ENCODE results near the gene MAFG. TPM values are rescaled to one million over a fixed set of nuclear protein-coding genes. Genes with fewer than 3 reads are reported as not detected.

MAFG gene
- total and polyA plus RNA-seq, 9 of the 15 experiments (the other 6 are each of a cell fraction or from before 2014, with no cell fraction given), result 1.1 to 58.1 (median 24.9) TPM

DNA sequence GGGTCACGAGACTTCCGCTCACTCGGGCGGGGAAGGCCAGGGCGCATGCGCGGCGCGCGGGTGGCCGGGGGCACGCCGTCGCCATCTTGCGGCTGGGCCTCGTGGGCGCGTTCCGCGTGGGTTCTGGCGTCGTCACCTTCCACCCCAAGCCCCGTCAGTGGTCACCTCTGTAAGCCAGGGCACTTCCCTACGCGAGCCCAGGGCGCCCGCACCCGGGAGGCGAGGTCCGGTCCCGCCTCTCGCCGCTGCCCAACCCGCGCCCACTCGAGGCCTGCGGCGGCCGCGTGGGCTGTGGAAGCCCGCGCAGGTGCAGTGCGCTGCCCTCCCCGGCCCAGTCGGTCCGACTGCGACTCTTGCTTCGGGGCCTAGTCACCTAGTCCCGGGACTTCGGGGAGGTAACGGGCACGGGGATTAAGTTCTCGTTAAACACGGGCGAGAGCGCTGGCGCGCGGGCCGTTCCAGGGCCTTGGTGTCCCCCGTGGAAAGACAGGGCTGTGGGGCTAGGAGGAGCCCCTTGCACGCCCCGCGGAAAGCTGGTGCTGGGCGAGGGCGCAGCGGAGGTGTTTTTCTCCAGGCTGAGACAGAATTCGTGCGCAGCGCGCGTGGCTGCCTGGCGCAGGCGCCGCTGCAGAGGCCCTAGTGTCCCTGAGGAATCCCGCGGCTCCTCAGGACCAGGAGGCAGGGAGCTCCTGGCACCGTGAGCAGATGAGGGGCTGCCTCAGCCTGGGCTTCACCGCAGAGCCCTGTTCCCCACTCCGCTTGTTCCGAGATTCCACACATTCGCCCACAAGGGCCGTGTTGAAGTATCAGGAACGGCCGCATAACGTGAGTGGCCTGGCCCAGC lies 55.9 kb downstream of the MAFG start (continued):
- TF ChIP-seq NCOR1 (IDR thresholded peaks at IDR 0.05) (no peak), ZBTB8A (IDR thresholded peaks at IDR 0.05; ENCODE audit: partially characterized antibody) (no peak), POLR2G (IDR thresholded peaks at IDR 0.05; ENCODE audit: low read depth, low read length) (peak; percentile 91), MXI1 (IDR thresholded peaks at IDR 0.05; ENCODE audit: low read depth, low read length) (no peak), ZNF717 (CRISPR knock-in tag; IDR thresholded peaks at IDR 0.05) (no peak), SRSF9 (IDR thresholded peaks at IDR 0.05; ENCODE audit: borderline replicate concordance, low read depth, low read length) (no peak), NR1H2 (CRISPR knock-in tag; IDR thresholded peaks at IDR 0.05) (peak; percentile 83; the same call in 1 of the 2 replicates)
- TF ChIP-seq, protein P1, sequence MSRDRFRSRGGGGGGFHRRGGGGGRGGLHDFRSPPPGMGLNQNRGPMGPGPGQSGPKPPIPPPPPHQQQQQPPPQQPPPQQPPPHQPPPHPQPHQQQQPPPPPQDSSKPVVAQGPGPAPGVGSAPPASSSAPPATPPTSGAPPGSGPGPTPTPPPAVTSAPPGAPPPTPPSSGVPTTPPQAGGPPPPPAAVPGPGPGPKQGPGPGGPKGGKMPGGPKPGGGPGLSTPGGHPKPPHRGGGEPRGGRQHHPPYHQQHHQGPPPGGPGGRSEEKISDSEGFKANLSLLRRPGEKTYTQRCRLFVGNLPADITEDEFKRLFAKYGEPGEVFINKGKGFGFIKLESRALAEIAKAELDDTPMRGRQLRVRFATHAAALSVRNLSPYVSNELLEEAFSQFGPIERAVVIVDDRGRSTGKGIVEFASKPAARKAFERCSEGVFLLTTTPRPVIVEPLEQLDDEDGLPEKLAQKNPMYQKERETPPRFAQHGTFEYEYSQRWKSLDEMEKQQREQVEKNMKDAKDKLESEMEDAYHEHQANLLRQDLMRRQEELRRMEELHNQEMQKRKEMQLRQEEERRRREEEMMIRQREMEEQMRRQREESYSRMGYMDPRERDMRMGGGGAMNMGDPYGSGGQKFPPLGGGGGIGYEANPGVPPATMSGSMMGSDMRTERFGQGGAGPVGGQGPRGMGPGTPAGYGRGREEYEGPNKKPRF (IDR thresholded peaks at IDR 0.05; ENCODE audit: low read depth, low read length), result no peak
- TF ChIP-seq, protein P2, sequence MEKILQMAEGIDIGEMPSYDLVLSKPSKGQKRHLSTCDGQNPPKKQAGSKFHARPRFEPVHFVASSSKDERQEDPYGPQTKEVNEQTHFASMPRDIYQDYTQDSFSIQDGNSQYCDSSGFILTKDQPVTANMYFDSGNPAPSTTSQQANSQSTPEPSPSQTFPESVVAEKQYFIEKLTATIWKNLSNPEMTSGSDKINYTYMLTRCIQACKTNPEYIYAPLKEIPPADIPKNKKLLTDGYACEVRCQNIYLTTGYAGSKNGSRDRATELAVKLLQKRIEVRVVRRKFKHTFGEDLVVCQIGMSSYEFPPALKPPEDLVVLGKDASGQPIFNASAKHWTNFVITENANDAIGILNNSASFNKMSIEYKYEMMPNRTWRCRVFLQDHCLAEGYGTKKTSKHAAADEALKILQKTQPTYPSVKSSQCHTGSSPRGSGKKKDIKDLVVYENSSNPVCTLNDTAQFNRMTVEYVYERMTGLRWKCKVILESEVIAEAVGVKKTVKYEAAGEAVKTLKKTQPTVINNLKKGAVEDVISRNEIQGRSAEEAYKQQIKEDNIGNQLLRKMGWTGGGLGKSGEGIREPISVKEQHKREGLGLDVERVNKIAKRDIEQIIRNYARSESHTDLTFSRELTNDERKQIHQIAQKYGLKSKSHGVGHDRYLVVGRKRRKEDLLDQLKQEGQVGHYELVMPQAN (IDR thresholded peaks at IDR 0.05; ENCODE audit: borderline replicate concordance), result 0 out of 2 replicates have a peak, but pooled peaks have one; percentile 30
- TF ChIP-seq, protein P3, sequence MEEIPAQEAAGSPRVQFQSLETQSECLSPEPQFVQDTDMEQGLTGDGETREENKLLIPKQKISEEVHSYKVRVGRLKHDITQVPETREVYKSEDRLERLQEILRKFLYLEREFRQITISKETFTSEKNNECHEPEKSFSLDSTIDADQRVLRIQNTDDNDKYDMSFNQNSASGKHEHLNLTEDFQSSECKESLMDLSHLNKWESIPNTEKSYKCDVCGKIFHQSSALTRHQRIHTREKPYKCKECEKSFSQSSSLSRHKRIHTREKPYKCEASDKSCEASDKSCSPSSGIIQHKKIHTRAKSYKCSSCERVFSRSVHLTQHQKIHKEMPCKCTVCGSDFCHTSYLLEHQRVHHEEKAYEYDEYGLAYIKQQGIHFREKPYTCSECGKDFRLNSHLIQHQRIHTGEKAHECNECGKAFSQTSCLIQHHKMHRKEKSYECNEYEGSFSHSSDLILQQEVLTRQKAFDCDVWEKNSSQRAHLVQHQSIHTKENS (CRISPR knock-in tag; IDR thresholded peaks at IDR 0.05), result no peak
- TF ChIP-seq, protein P4, sequence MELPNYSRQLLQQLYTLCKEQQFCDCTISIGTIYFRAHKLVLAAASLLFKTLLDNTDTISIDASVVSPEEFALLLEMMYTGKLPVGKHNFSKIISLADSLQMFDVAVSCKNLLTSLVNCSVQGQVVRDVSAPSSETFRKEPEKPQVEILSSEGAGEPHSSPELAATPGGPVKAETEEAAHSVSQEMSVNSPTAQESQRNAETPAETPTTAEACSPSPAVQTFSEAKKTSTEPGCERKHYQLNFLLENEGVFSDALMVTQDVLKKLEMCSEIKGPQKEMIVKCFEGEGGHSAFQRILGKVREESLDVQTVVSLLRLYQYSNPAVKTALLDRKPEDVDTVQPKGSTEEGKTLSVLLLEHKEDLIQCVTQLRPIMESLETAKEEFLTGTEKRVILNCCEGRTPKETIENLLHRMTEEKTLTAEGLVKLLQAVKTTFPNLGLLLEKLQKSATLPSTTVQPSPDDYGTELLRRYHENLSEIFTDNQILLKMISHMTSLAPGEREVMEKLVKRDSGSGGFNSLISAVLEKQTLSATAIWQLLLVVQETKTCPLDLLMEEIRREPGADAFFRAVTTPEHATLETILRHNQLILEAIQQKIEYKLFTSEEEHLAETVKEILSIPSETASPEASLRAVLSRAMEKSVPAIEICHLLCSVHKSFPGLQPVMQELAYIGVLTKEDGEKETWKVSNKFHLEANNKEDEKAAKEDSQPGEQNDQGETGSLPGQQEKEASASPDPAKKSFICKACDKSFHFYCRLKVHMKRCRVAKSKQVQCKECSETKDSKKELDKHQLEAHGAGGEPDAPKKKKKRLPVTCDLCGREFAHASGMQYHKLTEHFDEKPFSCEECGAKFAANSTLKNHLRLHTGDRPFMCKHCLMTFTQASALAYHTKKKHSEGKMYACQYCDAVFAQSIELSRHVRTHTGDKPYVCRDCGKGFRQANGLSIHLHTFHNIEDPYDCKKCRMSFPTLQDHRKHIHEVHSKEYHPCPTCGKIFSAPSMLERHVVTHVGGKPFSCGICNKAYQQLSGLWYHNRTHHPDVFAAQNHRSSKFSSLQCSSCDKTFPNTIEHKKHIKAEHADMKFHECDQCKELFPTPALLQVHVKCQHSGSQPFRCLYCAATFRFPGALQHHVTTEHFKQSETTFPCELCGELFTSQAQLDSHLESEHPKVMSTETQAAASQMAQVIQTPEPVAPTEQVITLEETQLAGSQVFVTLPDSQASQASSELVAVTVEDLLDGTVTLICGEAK (IDR thresholded peaks at IDR 0.05), result peak; percentile 83
- TF ChIP-seq, protein P4 (CRISPR knock-in tag; IDR thresholded peaks at IDR 0.05), result no peak; the same call in 1 of the 2 replicates
